A549 (cell line): Measurements from ENCODE around the gene APC. TPM values are rescaled to one million over a fixed set of nuclear protein-coding genes. Genes with fewer than 3 reads are reported as not detected.
A peak's percentile ranks its signal among the peaks of the same experiment; 100 is the strongest.

Experiments used
- ATAC-seq, 2 experiments: fragments of 200-7000 bp in 1 of 2; fragments of >200 bp in 1 of 2; cut with Nextera tagmentation in 1 of 2; cut with Tn5 transposase in 1 of 2; 3 replicates each; pipeline versions ENCODE4 v1.8.0 to v1.9.1; 2018 to 2020; ENCODE audit warnings: mild to moderate bottlenecking in 1 of 2, moderate library complexity in 1 of 2
- CTCF ChIA-PET: fragments of 300-600 bp; sonication (Branson Sonifier 250); formaldehyde crosslinking; extraction: SDS; loops from one replicate; lab custom pipeline; 2021; ENCODE audit warnings: antibody characterized with exemption, inconsistent platforms; lab: Yijun Ruan, JAX
- POLR2A ChIA-PET: fragments of 350-600 bp; formaldehyde crosslinking; extraction: SDS; loops from one replicate; lab custom pipeline; 2021; ENCODE audit warnings: antibody characterized with exemption, inconsistent platforms; lab: Yijun Ruan, JAX
- DNase-seq, 2 experiments: peaks; one replicate each; pipeline versions ENCODE4 v3.0.0 to v3.0.0-alpha.2; 2011 to 2016; ENCODE audit warnings: low read depth in 1 of 2, low spot score in 1 of 2
- FAIRE-seq: peaks from 2 replicates; lab custom pipeline; 2011; peaks lifted over from hg19 to GRCh38; lab: Jason Lieb, UNC
- H3K27ac ChIP-seq, 2 experiments: fragments of >200 bp; sonication (Bioruptor Twin); formaldehyde crosslinking; 3 replicates each; pipeline ENCODE4 v1.5.1; 2016 to 2017
- H3K4me1 ChIP-seq: fragments of >200 bp; sonication (Bioruptor Twin); formaldehyde crosslinking; 3 replicates; pipeline ENCODE4 v1.6.1; 2016
- H3K4me2 ChIP-seq: fragments of >200 bp; sonication (Bioruptor Twin); formaldehyde crosslinking; 3 replicates; pipeline ENCODE4 v1.6.1; 2016
- H3K4me3 ChIP-seq: fragments of >200 bp; sonication (Bioruptor Twin); formaldehyde crosslinking; 3 replicates; pipeline ENCODE4 v1.5.1; 2016
- H3K9me3 ChIP-seq: fragments of >200 bp; sonication (Bioruptor Twin); formaldehyde crosslinking; 3 replicates; pipeline ENCODE4 v1.6.1; 2016
- ATOH8 ChIP-seq: fragments of 250-450 bp; sonication (Bioruptor Pico); IDR thresholded peaks from 2 replicates; pipeline ENCODE4 v1.5.0; 2020; ENCODE audit warnings: low read depth, mild to moderate bottlenecking, moderate library complexity
- BCL3 ChIP-seq: fragments of >200 bp; sonication (Bioruptor Twin); formaldehyde crosslinking; IDR thresholded peaks from 3 replicates; pipeline ENCODE4 v1.6.1; 2016
- BHLHE40 ChIP-seq: IDR thresholded peaks from 2 replicates; pipeline ENCODE4 v1.6.1; 2012; ENCODE audit warnings: low read depth, low read length, inconsistent platforms
- CEBPB ChIP-seq, 2 experiments: fragments of >200 bp in 1 of 2; sonication (Bioruptor Twin) in 1 of 2; formaldehyde crosslinking in 1 of 2; IDR thresholded peaks; 2 replicates each; pipeline ENCODE4 v1.6.1; 2012 to 2016
- CHD4 ChIP-seq: fragments of 200-600 bp; sonication (generic); IDR thresholded peaks from 2 replicates; pipeline ENCODE4 v1.6.1; 2016; ENCODE audit warnings: antibody characterized with exemption, mild to moderate bottlenecking, borderline replicate concordance
- ESRRA ChIP-seq: fragments of 150-350 bp; IDR thresholded peaks from 2 replicates; pipeline ENCODE4 v1.6.1; 2014; ENCODE audit warnings: mild to moderate bottlenecking, low read length, borderline replicate concordance
- HES2 ChIP-seq: fragments of >200 bp; sonication (Bioruptor Twin); formaldehyde crosslinking; IDR thresholded peaks from 2 replicates; pipeline ENCODE4 v1.6.1; 2016
- HEYL ChIP-seq: fragments of 250-450 bp; sonication (Bioruptor Pico); IDR thresholded peaks from 2 replicates; pipeline ENCODE4 v1.8.0; 2021; ENCODE audit warnings: mild to moderate bottlenecking, moderate library complexity
- HMGXB4 ChIP-seq: fragments of 250-450 bp; sonication (Bioruptor Pico); IDR thresholded peaks from 2 replicates; pipeline ENCODE4 v1.5.0; 2021; ENCODE audit warnings: mild to moderate bottlenecking, moderate library complexity, borderline replicate concordance
- HOXA7 ChIP-seq: fragments of 250-450 bp; sonication (Bioruptor Pico); IDR thresholded peaks from 2 replicates; pipeline ENCODE4 v1.5.0; 2020; ENCODE audit warnings: mild to moderate bottlenecking, moderate library complexity
- HOXB13 ChIP-seq: fragments of 250-450 bp; sonication (Bioruptor Pico); IDR thresholded peaks from 2 replicates; pipeline ENCODE4 v1.5.0; 2020; ENCODE audit warnings: low read depth, mild to moderate bottlenecking, moderate library complexity
- JUNB ChIP-seq: fragments of >200 bp; sonication (Bioruptor Twin); formaldehyde crosslinking; IDR thresholded peaks from 2 replicates; pipeline ENCODE4 v1.6.1; 2016
- KDM5A ChIP-seq: fragments of 200-600 bp; sonication (generic); IDR thresholded peaks from 2 replicates; pipeline ENCODE4 v1.6.1; 2016; ENCODE audit warnings: antibody characterized with exemption, mild to moderate bottlenecking
- MAFK ChIP-seq: fragments of 450-650 bp; IDR thresholded peaks from 2 replicates; pipeline ENCODE4 v1.6.1; 2014; ENCODE audit not compliant: partially characterized antibody
- POLR2A ChIP-seq: IDR thresholded peaks from 2 replicates; pipeline ENCODE4 v1.6.1; 2012; ENCODE audit warnings: mild to moderate bottlenecking, low read length
- POLR2AphosphoS2 ChIP-seq: conservative IDR thresholded peaks from 2 replicates; pipeline ENCODE4 v1.6.1; 2012; ENCODE audit warnings: low read length, improper control_type of control experiment, inconsistent platforms
- RAD21 ChIP-seq, 2 experiments: fragments of >200 bp in 1 of 2; sonication (Bioruptor Twin) in 1 of 2; formaldehyde crosslinking in 1 of 2; IDR thresholded peaks in 1 of 2; conservative IDR thresholded peaks in 1 of 2; 2 replicates in 1 of 2; 3 replicates in 1 of 2; pipeline ENCODE4 v1.6.1; 2012 to 2018; ENCODE audit warnings: inconsistent platforms in 1 of 2
- REST ChIP-seq: fragments of 200-600 bp; sonication (generic); IDR thresholded peaks from 2 replicates; pipeline ENCODE4 v1.6.1; 2016; ENCODE audit warnings: antibody characterized with exemption, mild to moderate bottlenecking, moderate library complexity
- RFX5 ChIP-seq: fragments of 450-650 bp; IDR thresholded peaks from 2 replicates; pipeline ENCODE4 v1.7.1; 2014; ENCODE audit warnings: antibody characterized with exemption, mild to moderate bottlenecking, moderate library complexity
- RNF2 ChIP-seq: fragments of 200-600 bp; sonication (generic); IDR thresholded peaks from 2 replicates; pipeline ENCODE4 v1.6.1; 2016; ENCODE audit warnings: low read depth, mild to moderate bottlenecking, antibody characterized with exemption, moderate library complexity, borderline replicate concordance
- ZFP36 ChIP-seq: fragments of 450-650 bp; IDR thresholded peaks from 2 replicates; pipeline ENCODE4 v1.6.1; 2014; ENCODE audit warnings: borderline replicate concordance; ENCODE audit not compliant: partially characterized antibody
- WGBS: methylation state at CpG from one replicate; pipeline ENCODE4 v1.1.6; 2017; ENCODE audit errors: missing lambda C conversion rate; 5-methylcytosine and 5-hydroxymethylcytosine counted together
- polyA plus RNA-seq, 4 experiments: library from polyadenylated mRNA; depleted of rRNA in 3 of 4; stranded (reverse); fragments of >200 nt; fragmentation: RNase III in 1 of 4; extraction: RNeasy Plus Mini Kit Qiagen cat#74134 plus additional on column Dnase treatment in 1 of 4; gene quantifications; 2 replicates in 3 of 4; 3 replicates in 1 of 4; pipeline ENCODE4 v1.2.3, GENCODE V29; 2011 to 2017

Gene APC
- polyA plus RNA-seq, 2 of the 4 experiments (the other 2 are of a cell fraction), result 10.6 to 21.2 TPM

GRCh38 chr5:112779531-112779930 is 41.8 kb downstream of the APC start:
- CTCF ChIA-PET, result interaction anchor here (1.7 to 2.6 kb wide), 2 partner anchors 22 to 227 kb away, joined by 6 to 9 read pairs; no protein-coding TSS in a partner anchor
- no peak for TF ChIP-seq RAD21 (conservative IDR thresholded peaks at IDR 0.05 in 1 of 2, IDR thresholded peaks at IDR 0.05 in 1 of 2)
- TF ChIP-seq CEBPB (IDR thresholded peaks at IDR 0.05), result 0 out of 4 replicates have a peak, but pooled peaks of 1 of the 2 experiments have one; percentile 7
- TF ChIP-seq, all 56 proteins: peak for 1
- ATAC-seq (no peak), DNase-seq (no peak), FAIRE-seq (peak; percentile 23)
- Histone ChIP-seq H3K27ac (no peak overlapping the region), H3K9me3 (no peaks in the 10 kb centered on the region), H3K4me1 (no peaks in the 10 kb centered on the region), H3K4me2 (no peak overlapping the region), H3K4me3 (no peak overlapping the region)
- POLR2A ChIA-PET, result no interaction called here

GRCh38 chr5:112784726-112785125 is 47.0 kb downstream of the APC start:
- ATAC-seq, result no peak
- Histone ChIP-seq H3K27ac (no peak overlapping the region), H3K9me3 (no peaks in the 10 kb centered on the region), H3K4me2 (no peak overlapping the region), H3K4me1 (no peaks in the 10 kb centered on the region), H3K4me3 (no peak overlapping the region)
- POLR2A ChIA-PET, result no interaction called here
- 92% methylated on average over 2 of the region's 2 CpGs for WGBS
- no peak for DNase-seq
- no peak for FAIRE-seq
- CTCF ChIA-PET, result interaction anchor here (0.6 kb wide), 1 partner anchor 137 kb away, joined by 3 read pairs; the partner anchor contains the start of gene REEP5
- TF ChIP-seq HOXA7 (CRISPR knock-in tag) (no peak), HOXB13 (CRISPR knock-in tag) (no peak), POLR2AphosphoS2 (no peak), RNF2 (no peak), CHD4 (no peak), REST (no peak), KDM5A (no peak), ESRRA (no peak), BCL3 (no peak), POLR2A (no peak), BHLHE40 (no peak), HMGXB4 (CRISPR knock-in tag) (no peak)

GRCh38 chr5:112787261-112787660 is 49.6 kb downstream of the APC start:
- TF ChIP-seq ATOH8 (no peak), HEYL (CRISPR knock-in tag) (no peak), RFX5 (no peak), HES2 (no peak), BCL3 (no peak), MAFK (no peak), JUNB (no peak), ZFP36 (no peak)
- H3K9me3 ChIP-seq, result no peaks in the 10 kb centered on the region
- FAIRE-seq, result no peak
- no peak overlapping the region for H3K4me2 ChIP-seq
- H3K27ac ChIP-seq, result no peak overlapping the region
- no peak overlapping the region for H3K4me3 ChIP-seq
- CTCF ChIA-PET, result no interaction called here
- no peak for ATAC-seq
- H3K4me1 ChIP-seq, result no peaks in the 10 kb centered on the region
- DNase-seq, result no peak
- POLR2A ChIA-PET, result no interaction called here
- 22% methylated on average over 1 of the region's 1 CpG for WGBS
